Measurements from ENCODE around the gene PRR16.

Gene PRR16

GRCh38 chr5:120600639-120601038, 136.5 kb downstream of the PRR16 start:
- DNase-seq = no peak
- TF ChIP-seq POLR2A (IDR thresholded peaks at IDR 0.05; ENCODE audit: low read length) = no peak
- TF ChIP-seq GATA1 (IDR thresholded peaks at IDR 0.05; ENCODE audit: low read depth, low read length) = no peak

- DNase-seq = no peak
- TF ChIP-seq POLR2A (IDR thresholded peaks at IDR 0.05; ENCODE audit: low read length) = no peak
- no peak for TF ChIP-seq GATA1 (IDR thresholded peaks at IDR 0.05; ENCODE audit: low read depth, low read length)
Measured at GRCh38 chr5:120602033-120602432, 137.9 kb downstream of the PRR16 start.

DNA sequence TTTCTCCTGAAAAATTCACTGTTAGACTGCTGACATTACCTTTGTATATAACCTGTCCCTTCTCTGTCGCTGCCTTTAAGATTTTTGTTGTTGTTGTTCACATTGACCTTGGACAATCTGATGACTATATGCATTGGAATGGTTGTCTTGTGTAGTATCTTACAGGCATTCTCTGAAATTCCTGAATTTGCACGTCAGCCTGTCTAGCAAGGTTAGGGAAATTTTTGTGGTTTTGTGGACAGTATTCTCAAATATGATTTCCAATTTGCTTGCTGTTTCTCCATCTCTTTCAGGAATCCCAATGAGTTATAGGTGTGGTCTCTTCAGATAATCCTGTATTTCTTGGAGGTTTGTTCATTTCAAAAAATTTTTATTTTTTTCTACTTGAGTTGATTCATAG, 140.8 kb downstream of the PRR16 start:
- TF ChIP-seq POLR2A (IDR thresholded peaks at IDR 0.05; ENCODE audit: low read length) (no peak), GATA1 (IDR thresholded peaks at IDR 0.05; ENCODE audit: low read depth, low read length) (no peak)
- DNase-seq = no peak

DNA sequence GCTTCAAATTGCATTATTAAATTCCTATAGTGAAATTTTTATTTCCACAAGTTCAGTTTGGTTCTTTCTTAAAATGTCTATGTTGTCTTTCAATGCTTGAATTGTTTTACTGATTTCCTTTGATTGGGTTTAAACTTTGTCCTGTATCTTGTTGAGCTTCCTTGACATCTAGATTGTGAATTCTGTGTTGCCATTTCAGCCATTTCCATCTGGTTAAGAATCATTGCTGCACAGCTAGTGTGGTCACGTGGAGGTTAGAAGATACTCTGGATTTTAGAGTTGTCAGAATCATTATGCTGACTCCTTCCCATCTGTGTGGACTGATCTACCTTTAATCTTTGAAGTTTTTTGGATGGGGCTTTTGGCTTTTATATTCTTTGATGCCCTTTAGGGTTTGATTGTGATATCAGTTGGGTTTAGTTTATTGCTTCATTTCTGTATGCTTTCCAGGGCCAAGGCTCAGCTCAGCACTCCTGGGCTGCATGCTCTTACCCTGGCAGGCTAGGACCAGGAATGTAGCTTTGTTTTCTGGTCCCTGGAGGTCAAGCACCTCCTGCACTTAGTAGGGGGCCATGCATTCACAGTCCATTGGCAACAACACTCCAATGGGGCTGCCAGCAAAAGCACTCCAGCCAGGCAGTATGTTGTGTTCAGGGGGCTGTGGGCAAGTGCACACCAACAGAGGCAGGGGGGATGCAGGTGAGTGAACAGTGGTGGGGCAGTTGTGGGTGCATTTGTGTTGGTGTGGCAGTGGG, 141.4 kb downstream of the PRR16 start:
- no peak for TF ChIP-seq POLR2A (IDR thresholded peaks at IDR 0.05; ENCODE audit: low read length)
- no peak for TF ChIP-seq GATA1 (IDR thresholded peaks at IDR 0.05; ENCODE audit: low read depth, low read length)
- DNase-seq = no peak

- no peak for DNase-seq
- no peak for TF ChIP-seq GATA1 (IDR thresholded peaks at IDR 0.05; ENCODE audit: low read depth, low read length)
- no peak for TF ChIP-seq POLR2A (IDR thresholded peaks at IDR 0.05; ENCODE audit: low read length)
Measured at GRCh38 chr5:120609570-120609969, 145.5 kb downstream of the PRR16 start.

DNA sequence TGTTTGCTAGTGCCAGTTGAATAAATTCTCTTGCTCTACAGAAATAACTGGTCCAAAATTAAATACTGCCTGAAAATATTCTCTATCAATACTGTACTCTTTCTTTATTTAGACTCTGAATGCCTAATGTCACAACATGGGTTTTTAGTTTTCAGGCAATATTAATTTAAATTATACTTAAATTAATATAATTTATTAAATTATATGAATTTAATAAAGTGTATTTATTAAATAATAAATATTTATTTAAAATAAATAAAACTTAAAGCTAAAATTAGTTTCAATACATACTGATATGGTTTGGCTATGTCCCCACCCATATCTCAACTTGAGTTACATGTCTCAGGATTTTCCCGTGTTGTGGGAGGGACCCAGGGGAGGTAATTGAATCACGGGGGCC, 146.0 kb downstream of the PRR16 start:
- TF ChIP-seq POLR2A (IDR thresholded peaks at IDR 0.05; ENCODE audit: low read length) (no peak), GATA1 (IDR thresholded peaks at IDR 0.05; ENCODE audit: low read depth, low read length) (no peak)
- DNase-seq = no peak

DNA sequence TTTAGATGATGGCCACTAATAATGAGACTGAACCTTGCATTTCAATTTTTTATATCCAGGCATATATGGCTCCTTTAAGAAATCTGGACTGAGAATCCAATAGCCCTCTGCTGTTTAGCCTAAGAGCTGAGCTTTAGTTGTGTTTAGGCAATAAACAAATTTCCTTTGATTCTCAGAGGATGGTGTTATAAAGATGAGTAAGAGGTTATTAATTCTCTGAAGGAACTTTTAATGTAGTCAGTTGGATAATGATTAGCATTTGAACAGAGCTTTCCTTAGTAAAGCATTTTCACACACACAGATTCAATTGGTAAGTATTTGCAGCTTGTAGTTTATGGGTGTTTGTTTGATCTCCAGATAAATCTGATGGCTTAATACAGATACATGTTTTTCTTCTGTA, 149.6 kb downstream of the PRR16 start:
- no peak for TF ChIP-seq GATA1 (IDR thresholded peaks at IDR 0.05; ENCODE audit: low read depth, low read length)
- TF ChIP-seq POLR2A (IDR thresholded peaks at IDR 0.05; ENCODE audit: low read length) = no peak
- no peak for DNase-seq

DNA sequence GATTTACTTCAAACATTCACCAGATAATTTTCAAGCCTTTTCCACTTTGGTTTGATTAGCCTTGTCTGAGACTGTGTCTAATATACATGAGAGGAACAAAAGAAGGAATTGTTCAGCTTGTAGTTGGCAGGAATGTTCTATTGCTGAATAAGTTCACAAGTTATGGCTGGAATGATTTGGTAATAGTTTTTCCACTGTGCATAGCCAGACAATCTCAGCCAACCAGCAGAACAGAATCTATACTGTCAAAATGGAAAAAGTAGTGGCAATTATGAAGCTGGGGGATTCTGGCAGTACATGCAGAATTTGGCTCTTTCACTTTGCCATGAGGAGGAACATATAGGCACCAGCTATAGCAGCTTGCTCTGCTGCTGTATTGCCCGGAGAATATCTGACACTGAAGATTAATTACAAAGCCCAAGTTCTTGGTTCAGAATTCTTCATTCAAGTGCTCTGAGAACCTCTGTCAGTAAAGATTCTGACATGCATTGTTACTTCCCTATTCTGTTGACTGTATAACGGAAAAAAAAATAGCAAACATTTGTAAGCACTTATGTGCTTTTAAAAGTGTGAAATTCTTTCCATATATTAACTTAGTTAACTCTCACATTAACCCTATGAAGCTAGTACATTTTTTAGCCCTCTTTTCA, 150.6 kb downstream of the PRR16 start:
- no peak for DNase-seq
- no peak for TF ChIP-seq GATA1 (IDR thresholded peaks at IDR 0.05; ENCODE audit: low read depth, low read length)
- no peak for TF ChIP-seq POLR2A (IDR thresholded peaks at IDR 0.05; ENCODE audit: low read length)

DNA sequence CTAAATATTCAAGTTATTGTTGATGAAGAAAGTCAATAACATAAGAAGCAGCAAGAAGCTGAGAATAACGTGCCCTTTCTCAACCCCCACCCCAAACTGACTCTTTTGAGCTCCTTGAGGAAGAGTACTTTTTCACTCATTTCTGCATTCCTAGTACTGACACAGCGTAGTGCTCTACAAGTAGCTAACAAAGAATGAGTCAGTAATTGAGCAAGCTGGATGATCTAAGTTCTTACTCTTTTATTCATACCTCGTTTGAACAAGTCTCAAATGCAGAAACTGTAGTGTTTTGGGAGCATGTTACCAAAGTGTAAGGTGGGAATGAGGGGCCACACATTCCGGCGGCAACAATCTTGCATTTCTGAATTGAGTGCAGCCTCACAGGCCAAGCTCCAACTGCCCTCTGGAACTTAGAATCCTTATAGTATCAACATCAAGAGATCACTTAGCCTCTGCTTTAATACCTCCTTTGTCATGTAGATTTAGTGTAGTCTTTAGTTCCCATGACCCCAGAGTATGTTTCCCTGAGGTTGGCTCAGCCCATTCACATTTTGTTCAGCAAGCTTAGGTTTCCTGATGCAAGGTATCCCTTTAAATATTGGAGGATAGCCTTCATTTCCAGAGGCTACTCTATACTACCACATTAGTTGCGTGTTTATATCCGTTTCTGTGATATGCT, 152.0 kb downstream of the PRR16 start:
- no peak for TF ChIP-seq GATA1 (IDR thresholded peaks at IDR 0.05; ENCODE audit: low read depth, low read length)
- TF ChIP-seq POLR2A (IDR thresholded peaks at IDR 0.05; ENCODE audit: low read length) = no peak
- DNase-seq = no peak

GRCh38 chr5:120621339-120621738, 157.2 kb downstream of the PRR16 start:
- no peak for DNase-seq
- no peak for TF ChIP-seq GATA1 (IDR thresholded peaks at IDR 0.05; ENCODE audit: low read depth, low read length)
- no peak for TF ChIP-seq POLR2A (IDR thresholded peaks at IDR 0.05; ENCODE audit: low read length)

DNA sequence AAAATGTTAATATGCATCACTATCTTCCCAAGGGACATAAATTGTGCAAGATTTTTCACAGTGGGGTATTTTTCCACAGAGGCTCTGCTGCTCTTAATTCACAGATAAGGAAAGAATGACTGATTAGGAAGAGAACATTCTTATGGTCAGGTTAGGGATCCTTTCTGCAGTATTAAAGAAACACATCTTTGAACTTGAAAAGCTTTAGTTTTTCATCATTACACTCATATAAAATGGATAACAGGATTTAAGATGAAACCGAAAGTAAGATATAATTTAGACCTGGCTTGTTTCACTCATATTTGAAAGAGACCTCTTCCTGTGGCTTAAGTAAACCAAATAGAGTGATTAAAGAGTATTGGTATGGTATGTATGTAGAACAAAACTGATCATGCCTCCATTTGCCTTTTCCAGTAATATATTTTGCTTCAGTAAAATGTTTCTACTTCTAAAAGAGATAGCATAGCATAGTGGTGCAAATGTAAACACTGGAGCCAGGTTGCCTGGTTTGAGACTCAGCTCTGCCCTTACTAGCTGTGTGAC, 160.0 kb downstream of the PRR16 start:
- no peak for DNase-seq
- TF ChIP-seq GATA1 (IDR thresholded peaks at IDR 0.05; ENCODE audit: low read depth, low read length) (no peak), POLR2A (IDR thresholded peaks at IDR 0.05; ENCODE audit: low read length) (no peak)

DNA sequence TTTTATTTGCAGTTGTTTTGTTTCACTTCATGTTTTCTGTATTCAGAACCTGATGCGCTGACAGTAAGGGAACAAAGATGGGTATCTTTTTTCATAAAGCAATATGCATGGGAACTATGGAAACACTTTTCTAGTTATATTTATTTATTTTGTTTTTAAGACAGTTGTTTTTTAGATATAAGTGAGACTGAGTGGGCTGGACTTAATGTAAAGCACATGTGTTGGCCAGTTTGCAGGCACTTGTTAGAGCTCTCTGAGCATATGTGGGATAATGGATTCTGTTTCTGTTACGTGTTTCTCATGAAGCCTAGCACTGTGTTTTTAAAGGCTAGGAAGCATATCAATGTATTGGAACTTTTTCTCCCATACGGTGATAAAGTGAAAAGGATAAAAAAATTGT, 164.1 kb downstream of the PRR16 start:
- TF ChIP-seq POLR2A (IDR thresholded peaks at IDR 0.05; ENCODE audit: low read length) (no peak), GATA1 (IDR thresholded peaks at IDR 0.05; ENCODE audit: low read depth, low read length) (no peak)
- no peak for DNase-seq

- TF ChIP-seq GATA1 (IDR thresholded peaks at IDR 0.05; ENCODE audit: low read depth, low read length) (no peak), POLR2A (IDR thresholded peaks at IDR 0.05; ENCODE audit: low read length) (no peak)
- DNase-seq = no peak
Measured at GRCh38 chr5:120630550-120630949, 166.4 kb downstream of the PRR16 start.

GRCh38 chr5:120631611-120632010, 167.5 kb downstream of the PRR16 start:
- no peak for DNase-seq
- no peak for TF ChIP-seq POLR2A (IDR thresholded peaks at IDR 0.05; ENCODE audit: low read length)
- TF ChIP-seq GATA1 (IDR thresholded peaks at IDR 0.05; ENCODE audit: low read depth, low read length) = no peak
